ENCODE results near the gene ATG4A. TPM values are rescaled to one million over a fixed set of nuclear protein-coding genes. Genes with fewer than 3 reads are reported as not detected.

The ATG4A gene
- polyA plus RNA-seq, 3 donors: 6.6 to 16.8 (median 16.6) TPM

GRCh38 chrX:108055546-108055945 is 36.0 kb upstream of the ATG4A start:
- H3K9ac ChIP-seq (ENCODE audit: insufficient read depth, low read length, poor library complexity, severe bottlenecking): no peak overlapping the region
- no peaks in the 10 kb centered on the region for H3K36me3 ChIP-seq (replicated peaks in 1 of 2; ENCODE audit: control insufficient read depth in 1 of 2, insufficient read depth in 2 of 2, low read length in 2 of 2)
- peaks cover 2% of the 10 kb centered on the region for H3K4me1 Mint-ChIP-seq
- TF ChIP-seq, protein P1, sequence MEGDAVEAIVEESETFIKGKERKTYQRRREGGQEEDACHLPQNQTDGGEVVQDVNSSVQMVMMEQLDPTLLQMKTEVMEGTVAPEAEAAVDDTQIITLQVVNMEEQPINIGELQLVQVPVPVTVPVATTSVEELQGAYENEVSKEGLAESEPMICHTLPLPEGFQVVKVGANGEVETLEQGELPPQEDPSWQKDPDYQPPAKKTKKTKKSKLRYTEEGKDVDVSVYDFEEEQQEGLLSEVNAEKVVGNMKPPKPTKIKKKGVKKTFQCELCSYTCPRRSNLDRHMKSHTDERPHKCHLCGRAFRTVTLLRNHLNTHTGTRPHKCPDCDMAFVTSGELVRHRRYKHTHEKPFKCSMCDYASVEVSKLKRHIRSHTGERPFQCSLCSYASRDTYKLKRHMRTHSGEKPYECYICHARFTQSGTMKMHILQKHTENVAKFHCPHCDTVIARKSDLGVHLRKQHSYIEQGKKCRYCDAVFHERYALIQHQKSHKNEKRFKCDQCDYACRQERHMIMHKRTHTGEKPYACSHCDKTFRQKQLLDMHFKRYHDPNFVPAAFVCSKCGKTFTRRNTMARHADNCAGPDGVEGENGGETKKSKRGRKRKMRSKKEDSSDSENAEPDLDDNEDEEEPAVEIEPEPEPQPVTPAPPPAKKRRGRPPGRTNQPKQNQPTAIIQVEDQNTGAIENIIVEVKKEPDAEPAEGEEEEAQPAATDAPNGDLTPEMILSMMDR (IDR thresholded peaks at IDR 0.05): no peak
- no peaks in the 10 kb centered on the region for H3K79me2 ChIP-seq (ENCODE audit: insufficient read depth, low read length)
- intact Hi-C loops (cut with micrococcal nuclease): no loop called here
- no peak overlapping the region for H3K4me2 ChIP-seq (replicated peaks; ENCODE audit: extremely low read depth, low read length, poor library complexity, severe bottlenecking)
- H3K36me3 Mint-ChIP-seq: no peaks in the 10 kb centered on the region
- H3K27ac Mint-ChIP-seq: no peak overlapping the region
- H3K9me3 Mint-ChIP-seq: no peaks in the 10 kb centered on the region
- H3K27ac ChIP-seq (ENCODE audit: low read depth in 1 of 2, low read length in 2 of 2): no peak overlapping the region
- no peaks in the 10 kb centered on the region for H3K9me3 ChIP-seq (replicated peaks in 1 of 2; ENCODE audit: control insufficient read depth in 1 of 2, insufficient read depth in 1 of 2, low read length in 2 of 2)
- no peak for DNase-seq
- peaks cover 0 to 2% of the 10 kb centered on the region in 2 donors for H3K4me1 ChIP-seq (ENCODE audit: control insufficient read depth in 1 of 2, insufficient read depth in 2 of 2, low read length in 2 of 2)
- H3K4me3 Mint-ChIP-seq: no peak overlapping the region
- no peaks in the 10 kb centered on the region for H4K20me1 ChIP-seq (ENCODE audit: insufficient read depth, low read length)
- peaks cover 0 to 2% of the 10 kb centered on the region in 2 donors for H3K27me3 ChIP-seq (ENCODE audit: control insufficient read depth in 2 of 2, insufficient read depth in 2 of 2, low read length in 2 of 2)
- H2AFZ ChIP-seq (ENCODE audit: insufficient read depth, low read depth, low read length, poor library complexity, severe bottlenecking): no peak overlapping the region
- H3K27me3 Mint-ChIP-seq (ENCODE audit: low read depth in 3 of 3): peaks cover 0 to 12% (median 2%) of the 10 kb centered on the region in 3 donors
- H3K4me3 ChIP-seq (replicated peaks in 1 of 3; ENCODE audit: low read depth in 2 of 3, low read length in 3 of 3): no peak overlapping the region

GRCh38 chrX:108059801-108060200 is 31.8 kb upstream of the ATG4A start:
- H3K4me1 ChIP-seq (ENCODE audit: control insufficient read depth in 1 of 2, insufficient read depth in 2 of 2, low read length in 2 of 2): no peaks in the 10 kb centered on the region
- no peak overlapping the region for H3K4me2 ChIP-seq (replicated peaks; ENCODE audit: extremely low read depth, low read length, poor library complexity, severe bottlenecking)
- TF ChIP-seq, protein P1 (IDR thresholded peaks at IDR 0.05): no peak
- H3K36me3 Mint-ChIP-seq: no peaks in the 10 kb centered on the region
- H3K9ac ChIP-seq (ENCODE audit: insufficient read depth, low read length, poor library complexity, severe bottlenecking): no peak overlapping the region
- no peak overlapping the region for H2AFZ ChIP-seq (ENCODE audit: insufficient read depth, low read depth, low read length, poor library complexity, severe bottlenecking)
- H3K27ac ChIP-seq (ENCODE audit: low read depth in 1 of 2, low read length in 2 of 2): no peak overlapping the region
- no peaks in the 10 kb centered on the region for H3K9me3 ChIP-seq (replicated peaks in 1 of 2; ENCODE audit: control insufficient read depth in 1 of 2, insufficient read depth in 1 of 2, low read length in 2 of 2)
- H3K9me3 Mint-ChIP-seq: peaks cover 0 to 2% (median 0%) of the 10 kb centered on the region in 7 donors
- H4K20me1 ChIP-seq (ENCODE audit: insufficient read depth, low read length): no peaks in the 10 kb centered on the region
- no peaks in the 10 kb centered on the region for H3K36me3 ChIP-seq (replicated peaks in 1 of 2; ENCODE audit: control insufficient read depth in 1 of 2, insufficient read depth in 2 of 2, low read length in 2 of 2)
- H3K27me3 ChIP-seq (ENCODE audit: control insufficient read depth in 2 of 2, insufficient read depth in 2 of 2, low read length in 2 of 2): peaks cover 0 to 4% of the 10 kb centered on the region in 2 donors
- intact Hi-C loops (cut with micrococcal nuclease): no loop called here
- no peak overlapping the region for H3K4me3 ChIP-seq (replicated peaks in 1 of 3; ENCODE audit: low read depth in 2 of 3, low read length in 3 of 3)
- no peak overlapping the region for H3K27ac Mint-ChIP-seq
- no peak overlapping the region for H3K4me3 Mint-ChIP-seq
- no peak for DNase-seq
- H3K79me2 ChIP-seq (ENCODE audit: insufficient read depth, low read length): no peaks in the 10 kb centered on the region
- no CpG with 5 or more reads among the region's 1 CpG for WGBS (ENCODE audit: insufficient coverage)
- no peaks in the 10 kb centered on the region for H3K4me1 Mint-ChIP-seq
- peaks cover 0 to 7% (median 2%) of the 10 kb centered on the region in 3 donors for H3K27me3 Mint-ChIP-seq (ENCODE audit: low read depth in 3 of 3)

All from CD14-positive monocyte (primary cell).